Fibroblast of lung (primary cell): ENCODE results near the gene TP53INP2.

Source experiments
- EZH2 ChIP-seq: IDR thresholded peaks from 2 replicates; pipeline ENCODE4 v1.5.1; 2012; ENCODE audit warnings: low read length, control low read depth, mild to moderate bottlenecking; ENCODE audit errors: missing control alignments
- TF ChIP-seq, protein P1 (sequence below), 2 donors: IDR thresholded peaks in 1 of 2; conservative IDR thresholded peaks in 1 of 2; 1 replicate in 1 of 2; 2 replicates in 1 of 2; pipeline ENCODE4 v1.5.1; 2011 to 2012; ENCODE audit warnings: low read length in 2 of 2, control low read depth in 1 of 2, inconsistent platforms in 1 of 2, low read depth in 1 of 2, mild to moderate bottlenecking in 1 of 2

GRCh38 chr20:34746674-34747073, 42.5 kb downstream of the TP53INP2 start:
- TF ChIP-seq EZH2: no peak
- TF ChIP-seq, protein P1, sequence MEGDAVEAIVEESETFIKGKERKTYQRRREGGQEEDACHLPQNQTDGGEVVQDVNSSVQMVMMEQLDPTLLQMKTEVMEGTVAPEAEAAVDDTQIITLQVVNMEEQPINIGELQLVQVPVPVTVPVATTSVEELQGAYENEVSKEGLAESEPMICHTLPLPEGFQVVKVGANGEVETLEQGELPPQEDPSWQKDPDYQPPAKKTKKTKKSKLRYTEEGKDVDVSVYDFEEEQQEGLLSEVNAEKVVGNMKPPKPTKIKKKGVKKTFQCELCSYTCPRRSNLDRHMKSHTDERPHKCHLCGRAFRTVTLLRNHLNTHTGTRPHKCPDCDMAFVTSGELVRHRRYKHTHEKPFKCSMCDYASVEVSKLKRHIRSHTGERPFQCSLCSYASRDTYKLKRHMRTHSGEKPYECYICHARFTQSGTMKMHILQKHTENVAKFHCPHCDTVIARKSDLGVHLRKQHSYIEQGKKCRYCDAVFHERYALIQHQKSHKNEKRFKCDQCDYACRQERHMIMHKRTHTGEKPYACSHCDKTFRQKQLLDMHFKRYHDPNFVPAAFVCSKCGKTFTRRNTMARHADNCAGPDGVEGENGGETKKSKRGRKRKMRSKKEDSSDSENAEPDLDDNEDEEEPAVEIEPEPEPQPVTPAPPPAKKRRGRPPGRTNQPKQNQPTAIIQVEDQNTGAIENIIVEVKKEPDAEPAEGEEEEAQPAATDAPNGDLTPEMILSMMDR (conservative IDR thresholded peaks at IDR 0.05 in 1 of 2, IDR thresholded peaks at IDR 0.05 in 1 of 2; ENCODE audit: low read depth in 1 of 2, low read length in 2 of 2): no peak
